Esophagus muscularis mucosa (tissue), 3 donors: ENCODE data around the gene PLXNB1.

Experiments used
- CTCF ChIP-seq, 3 experiments: fragments of 200-600 bp in 2 of 3; fragments of 450-650 bp in 1 of 3; sonication (generic) in 2 of 3; IDR thresholded peaks; one replicate each; pipeline ENCODE4 v1.5.1; 2017 to 2019; ENCODE audit warnings: antibody characterized with exemption in 3 of 3, mild to moderate bottlenecking in 2 of 3, moderate library complexity in 1 of 3
- POLR2A ChIP-seq: fragments of 450-650 bp; IDR thresholded peaks from one replicate; pipeline ENCODE4 v1.6.1; 2017; ENCODE audit warnings: antibody characterized with exemption, moderate library complexity, mild to moderate bottlenecking, low read depth

- TF ChIP-seq POLR2A: no peak
- no peak for TF ChIP-seq CTCF (IDR thresholded peaks at IDR 0.05)
These were observed 37.2 kb upstream of the PLXNB1 start for GRCh38 chr3:48467110-48467454.
